ELR (cell line): ENCODE measurements around the gene INAFM2.

ENCODE experiments used
- DNase-seq: peaks from one replicate; pipeline ENCODE4 v3.0.0-alpha.2; 2015; ENCODE audit warnings: low read depth

Gene INAFM2

DNA sequence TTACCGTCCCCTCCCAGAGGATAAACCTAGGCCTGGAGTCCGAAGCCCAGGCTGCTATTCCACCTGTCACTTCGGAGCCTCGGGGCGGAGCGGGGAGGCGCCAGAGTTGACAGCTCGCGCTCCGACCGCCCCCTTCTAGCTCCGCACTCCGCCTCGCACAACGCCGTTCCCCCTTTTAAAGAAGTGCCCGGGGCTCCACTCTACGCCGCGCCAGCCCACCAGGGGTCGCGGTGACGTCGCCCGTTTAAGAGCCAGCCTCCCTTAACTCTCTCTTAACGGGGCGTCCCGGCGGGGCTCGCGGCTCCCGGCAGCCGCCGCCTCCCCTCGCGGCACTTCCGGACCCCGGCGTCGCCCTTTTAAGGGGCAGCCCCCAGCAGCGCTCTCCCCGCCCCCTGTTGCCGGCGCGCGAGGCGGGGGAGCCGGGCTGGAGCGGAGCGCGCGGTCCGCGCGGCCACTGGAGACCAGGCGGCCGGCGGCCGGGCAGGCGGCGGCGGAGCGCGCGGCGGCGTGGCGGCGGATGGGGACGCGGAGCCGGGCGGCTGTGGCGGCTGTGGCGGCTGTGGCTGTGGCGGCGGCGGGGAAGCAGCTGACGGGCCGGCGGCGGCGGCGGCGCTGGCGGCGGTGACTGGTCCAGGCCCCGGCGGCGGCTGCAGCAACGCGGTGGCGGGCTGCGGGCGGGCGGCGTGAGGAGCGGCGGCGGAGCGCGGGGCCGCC, at the start of gene INAFM2:
Gene INAFM2, plus strand, starts transcription at position 454 of the 714 bp plus-strand sequence. CDS start 364 bp downstream, outside the sequence.
- DNase-seq, result peak; percentile 92

DNA sequence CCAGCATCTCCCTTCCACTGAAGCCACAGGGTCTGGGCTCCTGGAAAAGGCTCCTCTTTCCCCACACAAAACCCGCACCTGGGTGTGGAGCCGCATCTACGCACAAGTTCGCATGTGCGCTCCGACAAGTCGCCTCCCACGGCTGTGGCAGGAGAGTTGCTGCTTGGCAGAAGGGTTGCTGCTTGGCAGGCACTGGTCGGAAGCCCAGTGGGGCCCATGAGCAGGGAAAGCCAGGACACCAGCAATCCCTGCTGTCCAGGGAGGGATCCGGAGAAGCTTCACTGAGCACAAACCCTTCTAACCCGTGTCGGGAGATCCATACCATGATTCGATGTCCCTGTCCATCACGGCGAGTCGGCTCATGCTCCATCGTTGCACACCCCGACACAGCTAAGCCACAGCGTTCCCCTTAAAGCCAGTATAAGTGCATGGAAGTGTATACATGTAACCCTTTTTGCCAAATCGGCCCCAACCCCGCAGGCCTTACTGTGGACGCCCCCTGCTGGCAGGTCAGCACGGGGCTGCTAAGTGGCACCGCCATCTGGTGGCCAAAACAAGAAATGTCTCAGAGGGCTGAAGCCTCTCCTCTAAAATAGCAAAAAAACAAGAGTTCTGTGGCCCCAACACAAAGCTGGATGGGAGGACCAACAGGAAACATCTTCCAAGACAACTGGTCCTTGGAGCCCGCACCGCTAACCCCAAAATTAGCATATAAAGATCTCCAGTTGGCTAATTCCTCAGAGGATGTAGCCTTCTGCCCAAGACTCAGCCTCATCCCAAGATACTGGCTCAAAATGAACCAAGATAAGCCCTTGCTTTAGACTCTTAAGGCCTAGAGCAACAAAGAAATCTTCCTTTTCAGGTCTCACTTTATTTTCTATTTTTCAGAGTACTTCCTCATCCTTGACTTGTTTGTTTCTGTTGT, 48.9 kb upstream of the INAFM2 start:
- peak; percentile 85 for DNase-seq

DNA sequence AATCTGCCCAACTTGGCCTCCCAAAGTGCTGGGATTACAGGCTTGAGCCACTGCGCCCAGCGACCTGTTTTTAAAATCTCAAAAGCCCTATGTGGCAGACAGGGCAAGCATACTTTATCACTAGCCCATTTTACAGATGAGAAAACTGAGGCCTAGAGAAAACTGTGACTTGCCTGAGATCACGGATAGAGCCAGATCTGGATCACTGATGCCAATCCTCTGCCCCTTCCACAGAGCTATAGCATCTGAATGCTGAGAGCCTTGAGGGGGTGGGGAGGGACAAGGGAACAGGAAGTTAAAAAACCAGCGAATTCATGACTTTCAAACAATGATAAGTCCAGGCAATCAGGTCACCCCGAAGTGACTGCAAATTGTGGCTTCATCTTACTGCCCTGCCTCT, 48.0 kb upstream of the INAFM2 start:
- no peak for DNase-seq

DNA sequence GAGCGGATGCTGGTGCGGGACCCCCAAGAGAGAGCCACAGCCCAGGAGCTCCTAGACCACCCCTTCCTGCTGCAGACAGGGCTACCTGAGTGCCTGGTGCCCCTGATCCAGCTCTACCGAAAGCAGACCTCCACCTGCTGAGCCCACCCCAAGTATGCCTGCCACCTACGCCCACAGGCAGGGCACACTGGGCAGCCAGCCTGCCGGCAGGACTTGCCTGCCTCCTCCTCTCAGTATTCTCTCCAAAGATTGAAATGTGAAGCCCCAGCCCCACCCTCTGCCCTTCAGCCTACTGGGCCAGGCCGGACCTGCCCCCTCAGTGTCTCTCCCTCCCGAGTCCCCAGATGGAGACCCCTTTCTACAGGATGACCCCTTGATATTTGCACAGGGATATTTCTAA, 47.5 kb upstream of the INAFM2 start:
- DNase-seq, result no peak

DNA sequence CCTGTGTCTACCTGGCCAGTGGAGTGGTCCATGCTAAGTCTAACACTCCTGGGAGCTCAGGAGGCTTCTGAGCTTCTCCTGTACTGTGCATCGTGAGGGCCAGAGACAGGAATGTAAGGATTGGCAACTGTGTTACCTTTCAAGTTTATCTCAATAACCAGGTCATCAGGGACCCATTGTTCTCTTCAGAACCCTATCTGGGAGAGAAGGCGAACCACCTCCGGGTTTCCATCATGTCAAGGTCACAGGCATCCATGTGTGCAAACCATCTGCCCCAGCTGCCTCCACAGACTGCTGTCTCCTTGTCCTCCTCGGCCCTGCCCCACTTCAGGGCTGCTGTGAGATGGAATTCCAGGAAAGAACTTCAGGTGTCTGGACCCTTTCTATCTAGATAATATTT, 46.6 kb upstream of the INAFM2 start:
- no peak for DNase-seq

DNA sequence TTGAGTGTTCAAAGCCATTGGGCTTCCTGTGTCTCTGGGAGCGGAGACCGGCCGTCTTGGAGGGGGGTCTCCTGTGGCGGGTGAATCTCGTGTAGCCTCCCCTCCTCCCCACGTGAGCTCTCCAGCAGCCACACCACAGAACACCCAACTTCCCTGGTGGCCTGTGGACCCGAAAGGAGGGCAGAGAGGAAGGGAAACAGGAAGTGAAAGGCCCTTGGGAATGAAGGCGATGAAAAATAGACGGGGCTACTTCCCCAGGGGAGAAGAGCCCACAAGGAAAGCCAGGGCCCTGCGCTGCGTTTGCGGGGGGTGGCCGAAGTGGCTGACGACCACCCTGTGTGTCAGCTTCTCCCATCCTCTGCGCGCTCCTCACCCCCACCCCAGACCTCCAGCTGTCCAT, 46.0 kb upstream of the INAFM2 start:
- DNase-seq, result no peak

DNA sequence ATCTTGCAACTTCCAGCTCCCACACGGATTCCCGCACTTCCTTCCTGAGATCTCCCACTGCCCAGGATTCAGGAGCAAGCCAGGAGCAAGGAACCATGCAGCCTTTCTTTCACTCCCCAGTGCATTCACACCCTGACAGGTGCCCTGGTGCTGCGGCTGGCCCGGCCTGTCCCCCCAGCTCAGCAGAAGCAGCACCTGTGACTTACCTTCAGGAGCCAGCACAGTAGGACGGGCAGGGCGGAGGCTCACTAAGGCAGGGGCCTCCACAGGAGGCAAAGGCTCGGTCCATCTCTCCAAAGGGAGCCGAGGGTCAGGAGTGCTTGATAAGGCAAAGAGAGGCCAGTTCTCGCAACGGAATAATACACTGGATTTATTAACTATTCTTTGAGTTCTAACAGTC, 45.5 kb upstream of the INAFM2 start:
- no peak for DNase-seq

DNA sequence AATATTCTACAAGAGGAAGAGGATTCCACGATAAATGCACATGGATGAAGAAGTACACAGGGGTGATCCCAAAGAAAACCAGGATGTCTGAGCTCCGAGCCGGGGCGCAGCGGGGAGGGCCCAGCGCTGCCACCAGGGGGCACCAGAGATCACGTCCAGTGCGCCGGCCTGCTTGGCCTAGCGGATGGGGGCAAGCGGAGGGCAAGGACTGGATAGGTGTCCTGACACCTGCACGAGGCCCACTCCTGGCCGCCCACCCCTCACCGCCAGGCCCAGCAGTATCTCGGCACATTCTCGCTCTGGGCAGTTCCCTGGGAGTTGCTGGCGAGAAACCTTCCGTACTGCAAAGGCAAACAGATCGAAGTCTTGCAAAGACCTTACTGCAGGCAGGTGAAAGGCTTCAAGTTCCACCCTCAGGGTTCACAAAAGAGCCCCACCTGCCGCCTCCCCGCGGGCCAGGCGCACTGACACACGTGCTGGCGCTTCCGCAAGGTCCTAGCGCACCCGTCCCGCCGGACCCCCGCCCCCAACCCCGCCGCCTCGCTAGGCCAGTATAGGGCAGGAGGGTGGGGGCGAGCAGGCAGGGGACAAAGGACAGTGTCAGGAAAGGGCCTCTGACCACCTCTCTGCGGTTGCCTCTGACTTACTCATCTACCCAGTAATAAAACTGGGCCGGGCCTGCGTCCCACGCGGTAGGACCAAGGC, 43.9 kb upstream of the INAFM2 start:
- DNase-seq, result peak; percentile 63

DNA sequence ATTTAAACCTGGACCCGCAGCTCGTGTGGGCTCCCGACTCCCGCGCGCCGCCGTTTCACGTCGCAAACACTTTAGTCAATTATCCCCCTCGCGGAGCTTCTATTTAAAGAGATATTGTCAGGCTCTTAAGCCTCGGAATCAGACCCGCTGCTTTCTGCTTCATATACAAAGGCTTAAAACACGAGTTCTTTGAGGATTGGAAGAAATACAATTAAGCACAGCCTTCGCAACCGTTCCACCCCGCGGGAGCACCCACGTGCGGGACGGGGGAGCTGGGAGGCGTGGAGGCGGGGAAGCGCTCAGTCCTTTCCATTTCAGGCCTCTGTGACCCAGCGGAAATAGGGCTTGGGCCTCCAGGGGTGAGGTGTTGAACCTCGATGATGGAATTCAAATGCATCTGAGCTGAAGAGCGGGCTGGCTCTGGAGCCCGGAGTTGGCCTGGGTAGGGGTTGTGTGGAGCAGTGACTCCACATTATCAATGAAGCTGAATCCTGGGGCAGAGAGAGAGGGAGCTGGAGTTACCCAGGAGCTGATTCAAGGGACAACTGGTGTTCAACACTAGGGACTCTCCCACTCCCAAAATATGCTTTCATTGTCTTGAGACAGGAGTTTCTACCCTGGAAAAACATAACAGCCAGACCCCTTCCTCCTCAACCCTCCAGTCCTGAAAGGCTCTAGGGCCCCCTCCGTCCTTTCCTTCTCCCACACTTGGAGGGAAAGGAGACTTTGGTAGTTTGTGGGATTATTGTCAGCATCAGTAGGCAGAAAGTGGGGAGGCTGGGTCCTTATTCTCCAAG, 43.0 kb upstream of the INAFM2 start:
- no peak for DNase-seq

DNA sequence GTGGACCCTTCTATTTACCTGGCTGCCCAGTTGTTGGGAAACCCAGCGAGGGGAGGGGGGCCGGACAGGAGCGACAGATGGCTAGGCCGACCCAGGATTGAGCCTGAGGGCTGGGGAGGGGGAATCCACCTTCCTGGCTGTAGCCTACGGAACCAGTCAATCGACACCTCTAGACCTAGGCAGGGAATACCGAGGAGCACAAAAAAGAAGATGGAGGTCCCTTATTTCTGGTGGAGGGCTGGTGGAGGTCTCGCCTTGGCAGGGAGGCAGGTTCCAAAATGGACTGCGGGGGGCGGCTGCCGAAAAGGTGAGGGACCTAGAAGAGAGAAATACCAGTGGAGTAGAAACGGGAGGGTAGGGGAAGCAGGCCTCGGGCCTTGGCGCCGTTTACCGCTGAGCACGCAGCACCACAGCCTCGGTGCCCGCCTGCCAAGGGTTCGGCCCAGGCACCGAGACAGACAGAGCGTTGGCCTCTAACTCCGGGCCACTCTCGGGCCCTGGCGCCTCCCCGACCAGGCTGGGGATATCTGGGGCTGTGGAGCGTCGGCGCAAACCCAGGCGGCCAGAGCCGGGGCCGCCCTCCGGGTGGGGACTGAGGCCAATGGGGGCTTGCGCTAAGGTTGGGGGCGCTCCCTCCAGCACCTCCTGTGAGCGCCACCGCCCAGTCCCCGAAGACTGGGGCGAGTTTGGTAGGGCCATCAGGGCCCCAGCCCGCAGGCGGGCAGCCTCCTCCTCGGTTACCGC, 42.3 kb upstream of the INAFM2 start:
- DNase-seq, result no peak

DNA sequence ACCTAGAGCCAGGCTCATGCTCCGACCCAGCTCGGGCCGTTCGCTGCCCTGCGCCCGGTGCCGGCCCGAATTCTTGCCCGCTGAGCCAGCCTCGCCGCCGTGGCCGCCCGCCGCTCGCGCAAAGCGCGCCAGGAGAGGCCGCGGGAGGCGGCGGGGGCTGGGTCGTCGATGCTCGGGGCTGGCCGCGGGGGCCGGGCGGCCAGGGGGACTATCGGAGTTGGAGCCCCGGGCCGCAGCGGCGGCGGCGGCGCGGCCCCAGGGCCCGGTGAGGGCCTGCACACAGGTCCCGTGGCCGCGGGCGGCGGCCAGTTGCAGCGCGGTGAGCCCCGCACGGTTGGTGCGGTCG, 41.7 kb upstream of the INAFM2 start:
- no peak for DNase-seq

DNA sequence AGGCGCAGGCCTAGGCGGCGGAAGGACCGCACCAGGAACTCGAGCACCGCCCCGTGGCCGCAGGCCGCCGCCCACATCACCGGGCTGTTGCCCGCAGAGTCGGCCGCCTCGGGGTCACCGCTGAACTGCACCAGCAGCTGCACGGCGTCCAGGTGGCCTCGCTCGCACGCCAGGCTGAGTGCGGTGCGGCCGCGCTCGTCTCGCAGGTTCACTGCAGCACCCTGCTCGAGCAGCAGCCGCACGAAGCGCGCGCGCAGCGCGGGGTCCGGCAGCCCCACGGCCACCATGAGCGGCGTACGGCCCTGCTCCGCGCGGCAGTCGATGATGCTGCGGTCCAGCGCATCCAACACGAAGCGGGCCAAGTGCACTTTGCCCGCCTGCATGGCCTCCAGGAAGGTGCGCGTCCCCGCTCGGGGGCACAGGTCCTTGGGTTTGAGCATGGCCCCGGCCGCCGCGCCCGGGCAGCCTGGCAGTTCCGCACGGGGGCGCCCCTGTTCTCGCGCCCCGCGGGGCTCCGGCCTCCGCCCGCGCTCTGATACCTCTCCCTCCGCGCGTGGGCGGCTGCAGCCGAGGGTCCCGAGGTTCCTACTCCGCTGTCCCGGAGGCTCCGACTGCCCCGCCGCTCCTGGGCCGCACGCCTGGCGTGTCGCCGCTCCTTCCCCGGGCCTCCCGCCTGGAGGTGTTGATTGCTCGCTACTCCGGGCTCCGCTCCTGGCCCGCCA, 41.2 kb upstream of the INAFM2 start:
- no peak for DNase-seq

DNA sequence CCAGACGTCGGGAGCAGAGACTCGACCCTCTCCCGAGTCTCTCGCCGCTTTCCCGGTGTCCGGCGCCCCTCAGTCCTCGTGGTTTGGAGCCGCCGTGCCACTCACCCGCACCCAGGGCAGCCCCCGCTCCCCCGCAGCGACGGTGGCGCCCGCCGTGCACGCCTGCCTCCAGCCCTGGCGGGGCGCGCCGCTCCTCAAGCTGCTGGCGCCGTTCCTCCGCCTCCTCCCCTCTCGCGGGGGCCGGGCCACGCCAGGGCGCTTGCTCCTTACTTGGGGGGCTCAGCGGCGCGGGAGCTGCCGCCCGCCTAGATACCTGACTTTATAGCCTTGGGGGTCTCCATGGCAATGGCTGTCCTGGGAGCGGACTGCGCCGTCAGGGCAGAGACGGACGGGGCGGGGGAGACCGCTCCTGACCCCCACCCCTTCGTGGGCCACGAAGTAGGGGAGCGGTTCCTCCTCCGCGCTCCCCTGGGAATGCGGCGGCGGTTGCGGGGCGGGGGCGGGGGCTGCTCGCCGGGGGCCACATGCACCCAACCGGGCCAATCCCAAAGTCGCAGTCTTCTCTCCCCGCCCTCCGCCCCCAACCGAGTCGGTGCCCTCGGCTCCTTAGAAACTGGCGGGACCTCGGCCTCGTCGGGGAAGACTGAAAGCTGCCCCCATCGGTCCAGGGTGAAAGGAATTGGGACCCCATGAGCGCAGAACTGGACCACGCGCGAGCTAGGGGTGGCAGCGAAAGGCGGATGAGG, 40.5 kb upstream of the INAFM2 start, which contains the start of gene ANKRD63:
Gene ANKRD63, minus strand, starts transcription at position 196 of the 746 bp plus-strand sequence. CDS start 478 bp downstream, outside the sequence.
- DNase-seq, result no peak

DNA sequence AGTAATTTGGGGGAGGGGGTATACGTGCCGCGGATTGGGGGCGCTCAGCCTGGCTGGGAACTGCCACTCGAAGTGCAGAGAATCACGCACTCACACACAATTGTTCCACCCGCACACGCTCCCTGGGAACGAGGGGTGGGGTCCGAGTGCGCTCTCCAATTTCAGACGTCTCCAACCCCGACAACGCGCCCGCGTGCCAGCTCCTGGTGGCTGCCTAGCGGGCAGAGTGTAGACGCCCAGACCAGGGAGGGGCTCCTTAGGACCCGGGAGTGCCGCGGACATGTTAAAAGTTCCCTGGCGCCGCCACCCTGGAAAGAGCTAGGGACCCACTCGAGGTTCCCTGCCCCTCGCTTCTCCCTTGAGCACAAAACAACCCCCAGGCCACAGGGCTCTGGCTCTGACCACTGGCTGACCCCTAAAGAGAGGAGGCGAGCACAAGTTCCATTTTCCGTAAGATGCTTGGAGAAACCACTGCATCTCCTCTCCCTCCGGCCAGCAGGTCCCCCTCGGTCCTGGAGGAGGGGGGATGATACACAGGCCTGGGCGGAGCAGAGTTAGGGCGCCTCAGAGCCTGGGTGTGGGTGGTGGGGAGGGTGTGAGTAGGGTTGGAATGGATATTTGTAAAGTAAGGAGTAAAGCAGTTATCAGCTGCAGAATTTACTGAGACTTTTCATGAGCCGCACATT, 39.7 kb upstream of the INAFM2 start:
- DNase-seq, result no peak

DNA sequence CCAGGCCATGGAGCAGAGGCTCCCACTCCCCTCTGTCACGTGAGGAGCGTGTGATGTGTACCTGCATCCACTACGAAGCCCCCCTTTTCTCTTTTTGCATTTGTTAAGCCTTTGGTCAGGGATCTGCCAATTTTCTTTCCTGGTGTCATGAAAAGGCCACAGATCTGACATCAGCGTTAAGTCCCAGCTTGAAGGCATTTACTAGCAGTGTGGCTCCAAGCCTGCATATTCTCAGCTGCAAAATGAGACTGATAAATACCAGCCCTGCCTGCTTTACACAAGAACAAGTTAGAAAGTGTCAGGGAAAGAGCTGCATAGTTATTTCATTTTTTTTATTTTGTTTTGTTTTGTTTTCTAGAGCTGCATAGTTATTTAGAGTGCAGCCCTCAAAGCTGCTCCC, 38.3 kb upstream of the INAFM2 start:
- DNase-seq, result no peak

DNA sequence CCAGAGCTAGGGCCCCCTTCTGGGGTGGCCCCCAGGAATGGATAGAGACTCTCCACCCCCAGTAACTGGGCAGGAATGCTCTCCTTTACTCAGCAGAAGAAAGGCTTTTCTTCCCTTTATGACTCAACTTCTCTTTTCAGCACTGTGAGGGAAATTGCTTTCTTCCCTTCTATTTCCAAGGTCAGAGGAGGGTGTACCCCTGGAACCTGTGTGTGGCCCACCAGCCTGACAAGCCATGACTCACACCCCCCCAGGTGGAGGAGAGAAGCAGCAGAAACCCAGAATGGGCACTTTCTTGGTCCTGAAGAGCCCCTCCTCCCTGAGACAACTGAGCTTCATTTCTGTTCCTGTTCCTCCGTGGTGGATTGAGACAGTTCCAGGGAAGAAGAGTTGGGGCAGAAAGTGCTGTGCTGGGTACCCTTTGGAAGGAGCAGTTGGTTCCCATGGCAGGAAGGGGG, 37.9 kb upstream of the INAFM2 start:
- DNase-seq, result peak; percentile 31

DNA sequence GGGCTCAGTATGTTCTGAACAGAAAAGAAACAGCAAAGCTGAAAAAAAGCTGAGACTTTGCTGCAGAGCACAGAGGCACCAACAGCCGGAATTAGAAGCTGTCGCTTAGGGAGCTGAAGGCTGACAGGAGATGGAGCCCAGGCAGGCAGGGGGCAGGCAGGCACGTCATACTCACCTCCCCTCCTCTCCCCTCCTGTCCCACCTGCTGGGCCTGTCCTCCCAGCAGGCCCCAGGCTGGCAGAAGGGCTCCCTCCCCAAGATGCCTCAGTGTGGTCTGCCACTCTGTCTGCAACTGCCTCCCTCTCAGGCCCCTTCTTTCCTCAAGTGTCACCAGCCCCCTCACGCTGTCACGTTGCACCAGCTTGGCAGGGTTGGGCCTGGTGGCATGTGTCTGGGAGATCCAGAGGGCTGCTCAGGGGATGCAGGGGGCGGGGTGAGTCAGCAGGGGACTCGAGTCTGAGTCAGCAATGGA, 37.4 kb upstream of the INAFM2 start:
- no peak for DNase-seq

DNA sequence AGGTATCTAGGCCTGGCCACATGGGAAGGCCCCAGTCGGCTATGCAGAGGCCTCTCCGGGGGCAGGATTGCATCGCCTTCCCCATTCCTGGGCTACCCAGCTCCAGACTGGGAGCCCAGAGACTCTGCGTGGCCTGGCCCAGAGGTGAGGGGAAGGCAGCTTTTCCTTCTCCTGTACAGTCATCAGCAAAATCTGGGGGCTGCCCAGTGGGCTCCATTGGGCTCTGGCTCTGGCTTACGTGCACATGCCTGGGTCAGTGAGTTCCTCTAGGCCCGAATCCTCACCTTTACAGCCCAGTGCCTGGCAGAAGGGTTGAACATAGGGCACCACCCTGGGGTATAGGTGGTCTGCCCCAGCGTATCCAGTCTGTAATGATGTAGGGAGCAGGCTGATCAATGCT, 36.7 kb upstream of the INAFM2 start:
- DNase-seq, result no peak

DNA sequence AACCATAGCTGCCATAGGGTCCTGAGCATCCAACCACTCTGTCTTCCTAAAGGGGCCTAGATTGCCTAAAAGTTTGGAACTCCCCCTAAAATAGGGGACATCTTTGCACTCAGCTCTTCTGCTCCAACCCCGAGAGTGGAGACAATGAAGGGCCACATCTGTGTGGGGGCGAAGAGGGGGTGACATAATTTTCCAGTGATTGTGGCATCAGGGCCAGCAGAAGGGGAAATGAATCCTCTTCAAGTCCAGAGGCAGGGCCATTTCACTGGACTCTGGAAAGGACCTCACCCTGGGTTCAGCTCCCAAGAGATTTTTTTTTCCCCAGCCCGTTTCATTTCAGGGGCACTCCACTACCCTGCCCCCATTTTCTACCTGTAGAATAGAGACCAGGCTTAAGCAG, 36.0 kb upstream of the INAFM2 start:
- no peak for DNase-seq
